ELR (cell line): ENCODE measurements around the gene XPNPEP1.

Experiments
- DNase-seq: peaks from one replicate; pipeline ENCODE4 v3.0.0-alpha.2; 2015; ENCODE audit warnings: low read depth

Gene XPNPEP1

GRCh38 chr10:109947111-109947920 is 24.0 kb upstream of the XPNPEP1 start:
- no peak for DNase-seq

- no peak for DNase-seq
These were observed 23.4 kb upstream of the XPNPEP1 start for GRCh38 chr10:109946680-109947079.

DNA sequence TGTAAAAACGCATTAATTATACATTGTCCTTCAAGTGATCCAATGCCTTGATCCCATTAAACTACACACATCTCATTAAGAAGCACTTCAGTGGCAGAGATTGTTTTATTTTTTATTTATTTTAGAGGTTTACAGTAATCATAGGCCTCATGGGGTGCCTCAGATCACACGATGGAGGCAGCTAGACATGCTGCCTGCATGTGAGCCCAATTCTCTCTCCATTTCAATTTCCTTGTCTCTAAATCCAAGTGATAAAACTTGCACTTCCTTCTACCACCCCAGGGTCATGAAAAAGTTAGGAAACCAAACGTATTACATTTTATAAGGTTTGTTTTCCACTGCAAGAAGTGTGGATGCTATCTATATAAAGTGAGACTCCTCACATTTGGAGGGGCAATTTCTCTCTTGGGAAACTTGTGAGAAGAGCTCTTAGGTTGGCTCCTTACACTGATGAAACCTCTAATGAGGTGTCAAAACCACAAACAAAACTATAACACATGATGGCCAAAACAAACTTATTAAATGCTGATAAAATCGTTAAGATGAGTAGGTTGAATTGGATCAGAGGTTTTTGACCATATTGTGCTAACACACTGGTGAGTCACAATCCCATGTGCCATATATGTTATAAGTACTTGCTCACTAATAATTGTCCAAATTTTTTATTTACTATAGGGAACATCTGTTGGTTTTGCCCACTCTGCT is 22.3 kb upstream of the XPNPEP1 start:
- no peak for DNase-seq

DNA sequence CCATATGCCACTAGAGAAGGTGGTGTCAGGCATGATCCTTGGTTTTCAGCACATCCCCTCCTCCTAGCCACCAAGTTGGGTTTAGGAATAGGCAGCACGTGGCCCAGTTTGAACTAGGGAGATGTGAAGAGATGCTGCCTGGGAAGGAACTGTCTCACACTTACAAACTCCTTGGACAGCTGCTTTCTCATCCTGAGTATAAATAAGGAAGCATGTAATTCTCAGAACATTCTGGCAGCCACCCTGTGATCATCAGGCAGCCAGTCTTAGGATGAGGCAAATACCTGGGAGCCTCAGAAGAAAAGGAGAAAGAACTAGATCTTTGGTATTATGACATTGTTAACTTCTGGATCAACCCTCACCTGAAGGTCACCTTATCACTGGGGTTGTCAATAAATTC is 21.3 kb upstream of the XPNPEP1 start:
- no peak for DNase-seq

GRCh38 chr10:109941236-109941862 is 18.0 kb upstream of the XPNPEP1 start:
- DNase-seq: no peak

- DNase-seq: no peak
These were observed 17.2 kb upstream of the XPNPEP1 start for GRCh38 chr10:109940553-109940952.

GRCh38 chr10:109940117-109940516 is 16.8 kb upstream of the XPNPEP1 start:
- DNase-seq: no peak

DNA sequence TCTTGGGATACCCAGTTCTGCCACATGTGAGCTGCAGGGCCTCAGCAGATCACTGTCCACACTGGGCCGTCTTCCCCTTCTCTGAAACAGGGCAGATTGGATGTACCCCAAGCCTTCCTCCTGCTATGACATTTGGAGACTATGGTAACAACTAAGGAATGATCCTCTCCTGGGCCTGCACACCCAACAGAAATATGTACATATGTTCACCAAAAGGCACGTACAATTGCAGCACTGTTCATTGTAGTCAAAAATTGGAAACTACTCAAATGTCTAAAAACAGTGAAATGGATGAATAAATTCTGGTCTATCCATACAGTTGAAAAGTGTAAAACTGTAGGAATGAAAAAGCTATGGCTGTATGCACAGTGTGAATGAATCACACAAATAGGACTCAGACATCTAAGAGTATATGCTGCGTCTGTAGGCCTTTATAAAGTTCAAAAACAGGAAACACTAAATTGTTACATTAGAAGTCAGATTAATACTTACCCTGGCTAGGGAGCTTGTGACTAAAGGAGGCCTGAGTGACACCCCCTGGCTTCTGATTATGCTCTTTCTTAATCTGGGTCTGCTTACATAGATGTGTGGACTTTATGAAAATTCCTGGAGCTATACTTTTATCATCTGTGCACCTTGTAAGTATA is 16.1 kb upstream of the XPNPEP1 start:
- DNase-seq: no peak

- no peak for DNase-seq
These were observed 14.3 kb upstream of the XPNPEP1 start for GRCh38 chr10:109937460-109938065.

GRCh38 chr10:109934958-109935793 is 11.9 kb upstream of the XPNPEP1 start:
- no peak for DNase-seq

DNA sequence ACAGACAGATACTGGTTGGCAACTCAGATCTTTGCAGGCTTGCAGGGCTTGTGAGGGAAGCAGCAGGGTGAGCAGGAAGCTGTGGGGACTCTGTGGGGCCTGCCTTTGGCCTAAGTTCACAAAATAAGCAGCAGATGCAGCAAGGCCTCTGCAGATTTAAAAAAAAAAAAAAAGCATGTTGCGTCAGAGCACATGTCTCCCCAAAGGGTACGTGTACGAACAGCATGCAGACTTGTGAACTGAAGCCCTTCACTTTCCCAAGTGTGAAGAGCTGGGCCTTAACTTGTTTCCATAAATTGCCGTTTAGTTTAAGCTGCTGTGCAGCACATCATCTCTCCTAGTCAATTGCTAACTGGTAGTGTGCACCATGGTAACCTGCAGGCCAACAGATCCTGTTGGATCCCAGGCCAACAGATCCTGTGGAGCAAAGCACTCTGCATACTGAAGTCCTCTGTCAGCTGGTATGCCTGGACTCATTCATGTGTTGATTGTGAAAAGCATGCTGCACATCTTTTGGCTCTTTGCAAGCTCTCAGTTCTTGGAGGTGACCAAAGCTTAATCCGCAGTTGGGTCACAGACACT is 10.8 kb upstream of the XPNPEP1 start:
- no peak for DNase-seq

GRCh38 chr10:109932968-109933367 is 9.7 kb upstream of the XPNPEP1 start:
- DNase-seq: no peak

GRCh38 chr10:109932391-109932790 is 9.1 kb upstream of the XPNPEP1 start:
- no peak for DNase-seq

- DNase-seq: no peak
These were observed 7.9 kb upstream of the XPNPEP1 start for GRCh38 chr10:109931163-109931562.

DNA sequence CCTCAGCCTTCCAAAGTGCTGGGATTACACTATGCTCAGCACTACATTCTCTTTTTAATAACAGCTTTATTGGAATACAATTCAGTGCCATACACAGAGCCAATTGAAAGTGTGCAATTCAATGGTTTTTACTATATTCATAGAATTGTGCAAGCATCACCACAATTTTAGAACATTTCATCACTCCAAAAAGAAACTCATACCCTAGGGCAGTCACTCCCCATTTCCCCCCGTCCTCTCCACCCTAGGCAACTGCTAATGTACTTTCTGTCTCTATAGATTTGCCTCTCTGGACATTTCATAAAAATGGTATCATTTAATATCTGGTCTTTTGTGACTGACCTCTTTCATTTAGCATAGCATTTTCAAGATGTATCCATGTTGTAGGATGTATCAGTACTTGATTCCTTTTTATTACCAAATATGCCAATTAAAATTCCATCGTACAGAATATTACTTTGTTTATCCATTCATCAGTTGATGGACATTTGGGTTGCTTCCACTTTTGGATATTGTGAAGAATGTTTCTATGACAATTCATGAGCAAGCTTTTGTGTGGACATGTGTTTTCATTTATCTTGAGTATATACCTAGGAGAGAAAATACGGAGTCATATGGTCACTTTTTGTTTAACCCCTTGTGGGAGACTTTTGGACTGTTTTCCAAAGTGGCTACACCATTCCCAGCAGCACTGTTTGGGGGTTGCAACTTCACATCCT is 6.3 kb upstream of the XPNPEP1 start:
- DNase-seq: no peak

GRCh38 chr10:109928475-109928891 is 5.2 kb upstream of the XPNPEP1 start:
- no peak for DNase-seq

DNA sequence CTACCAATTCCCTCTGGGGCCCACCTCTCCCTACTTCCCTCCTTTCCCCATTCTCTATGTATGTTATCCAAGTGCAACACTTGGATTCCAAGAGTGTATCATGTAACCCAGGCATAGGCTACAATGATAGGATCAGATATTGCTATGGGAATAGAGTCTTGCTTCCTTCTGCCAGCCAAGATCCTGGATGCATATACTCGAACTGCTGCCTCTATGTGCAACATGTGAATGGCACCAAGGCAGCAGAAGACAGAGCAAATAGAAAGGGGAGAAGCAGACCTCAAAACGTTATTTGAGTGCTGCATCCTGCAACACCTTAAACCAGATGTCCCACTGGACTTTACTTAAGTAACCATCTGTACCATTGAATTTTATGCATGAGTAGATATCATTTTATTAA is 3.5 kb upstream of the XPNPEP1 start:
- no peak for DNase-seq

DNA sequence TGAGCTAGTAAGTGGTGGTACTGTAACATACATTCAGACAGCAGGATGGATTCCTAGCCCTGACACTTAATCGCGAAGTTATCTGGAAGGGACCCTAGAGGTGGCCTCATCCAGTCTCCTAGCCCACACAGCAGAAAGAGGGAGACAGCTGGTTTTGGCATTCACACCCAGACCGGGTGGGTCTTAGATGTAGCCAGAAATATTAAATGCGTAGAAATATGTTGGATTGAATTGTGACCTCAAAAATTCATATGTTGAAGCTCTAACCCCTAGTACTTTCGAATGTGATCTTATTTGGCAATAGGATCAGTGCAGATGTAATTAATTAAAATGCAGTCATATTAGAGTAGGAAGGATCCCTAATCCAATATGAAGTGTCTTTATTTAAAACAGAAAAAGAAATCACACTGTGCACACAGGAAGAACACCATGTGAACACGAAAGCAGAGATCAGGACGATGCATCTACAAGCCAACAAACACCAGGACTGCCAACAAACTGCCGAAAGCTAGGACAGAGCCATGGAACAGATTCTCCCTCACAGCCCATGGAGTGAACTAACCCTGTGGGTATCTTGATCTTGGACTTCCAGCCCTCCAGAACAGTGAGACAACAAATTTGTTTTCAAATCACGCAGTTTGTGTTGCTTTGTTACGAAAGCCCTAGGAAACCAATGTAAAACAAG is 2.9 kb upstream of the XPNPEP1 start:
- no peak for DNase-seq

- DNase-seq: no peak
These were observed 1.8 kb upstream of the XPNPEP1 start for GRCh38 chr10:109924967-109925620.
